ENCODE results near the gene SPTBN1.
"Not testable (repeated sequence)": the region's sequence is repeated elsewhere in the genome, so short reads cannot be mapped to it uniquely, and the experiment has no call there.

SPTBN1 gene

GRCh38 chr2:54513363-54513715 is 57.2 kb downstream of the SPTBN1 start:
- H3K4me1 Mint-ChIP-seq (ENCODE audit: low read depth), result peaks cover 2% of the 10 kb centered on the region
- no peak overlapping the region for H3K4me3 Mint-ChIP-seq
- peaks cover 6% of the 10 kb centered on the region for H3K27me3 Mint-ChIP-seq (ENCODE audit: low read depth)
- no peaks in the 10 kb centered on the region for H3K9me3 Mint-ChIP-seq
- no peak overlapping the region for H3K27ac Mint-ChIP-seq
- no peaks in the 10 kb centered on the region for H3K36me3 Mint-ChIP-seq (ENCODE audit: low read depth)

GRCh38 chr2:54514822-54515569 is 58.9 kb downstream of the SPTBN1 start:
- no peaks in the 10 kb centered on the region for H3K36me3 Mint-ChIP-seq (ENCODE audit: low read depth)
- H3K4me3 Mint-ChIP-seq, result no peak overlapping the region
- no peaks in the 10 kb centered on the region for H3K9me3 Mint-ChIP-seq
- H3K27me3 Mint-ChIP-seq (ENCODE audit: low read depth), result peaks cover 17% of the 10 kb centered on the region
- H3K4me1 Mint-ChIP-seq (ENCODE audit: low read depth), result peaks cover 2% of the 10 kb centered on the region
- no peak overlapping the region for H3K27ac Mint-ChIP-seq

- Mint-ChIP-seq H3K27me3 (ENCODE audit: low read depth) (peaks cover 31% of the 10 kb centered on the region), H3K4me3 (no peak overlapping the region), H3K4me1 (ENCODE audit: low read depth) (peaks cover 2% of the 10 kb centered on the region), H3K9me3 (no peaks in the 10 kb centered on the region), H3K27ac (no peak overlapping the region), H3K36me3 (ENCODE audit: low read depth) (no peaks in the 10 kb centered on the region)
These were observed 60.7 kb downstream of the SPTBN1 start for GRCh38 chr2:54516842-54517241.

- peaks cover 31% of the 10 kb centered on the region for H3K27me3 Mint-ChIP-seq (ENCODE audit: low read depth)
- not testable (repeated sequence) for H3K4me1 Mint-ChIP-seq (ENCODE audit: low read depth); H3K4me3 Mint-ChIP-seq; H3K9me3 Mint-ChIP-seq; H3K36me3 Mint-ChIP-seq (ENCODE audit: low read depth); H3K27ac Mint-ChIP-seq
These were observed 61.9 kb downstream of the SPTBN1 start for GRCh38 chr2:54518016-54518415.

- H3K27me3 Mint-ChIP-seq (ENCODE audit: low read depth), result peaks cover 31% of the 10 kb centered on the region
- H3K4me1 Mint-ChIP-seq (ENCODE audit: low read depth), result peaks cover 6% of the 10 kb centered on the region
- H3K9me3 Mint-ChIP-seq, result no peaks in the 10 kb centered on the region
- H3K4me3 Mint-ChIP-seq, result no peak overlapping the region
- no peak overlapping the region for H3K27ac Mint-ChIP-seq
- no peaks in the 10 kb centered on the region for H3K36me3 Mint-ChIP-seq (ENCODE audit: low read depth)
These were observed 62.3 kb downstream of the SPTBN1 start for GRCh38 chr2:54518430-54518829.

- Mint-ChIP-seq H3K27me3 (ENCODE audit: low read depth) (peaks cover 31% of the 10 kb centered on the region), H3K9me3 (no peaks in the 10 kb centered on the region), H3K36me3 (ENCODE audit: low read depth) (no peaks in the 10 kb centered on the region), H3K4me3 (no peak overlapping the region), H3K27ac (no peak overlapping the region), H3K4me1 (ENCODE audit: low read depth) (peaks cover 17% of the 10 kb centered on the region)
These were observed 63.8 kb downstream of the SPTBN1 start for GRCh38 chr2:54519841-54520459.

- Mint-ChIP-seq H3K27ac (no peak overlapping the region), H3K9me3 (no peaks in the 10 kb centered on the region), H3K27me3 (ENCODE audit: low read depth) (peaks cover 31% of the 10 kb centered on the region), H3K4me1 (ENCODE audit: low read depth) (peaks cover 17% of the 10 kb centered on the region), H3K4me3 (no peak overlapping the region), H3K36me3 (ENCODE audit: low read depth) (no peaks in the 10 kb centered on the region)
These were observed 64.6 kb downstream of the SPTBN1 start for GRCh38 chr2:54520687-54521086.

- Mint-ChIP-seq H3K36me3 (ENCODE audit: low read depth) (no peaks in the 10 kb centered on the region), H3K4me3 (peak overlapping the region; percentile 2), H3K9me3 (no peaks in the 10 kb centered on the region), H3K27ac (no peak overlapping the region), H3K27me3 (ENCODE audit: low read depth) (peaks cover 25% of the 10 kb centered on the region), H3K4me1 (ENCODE audit: low read depth) (peaks cover 19% of the 10 kb centered on the region)
These were observed 66.6 kb downstream of the SPTBN1 start for GRCh38 chr2:54522624-54523281.

- Mint-ChIP-seq H3K9me3 (no peaks in the 10 kb centered on the region), H3K27me3 (ENCODE audit: low read depth) (peaks cover 25% of the 10 kb centered on the region), H3K4me1 (ENCODE audit: low read depth) (peaks cover 19% of the 10 kb centered on the region), H3K36me3 (ENCODE audit: low read depth) (no peaks in the 10 kb centered on the region), H3K4me3 (no peak overlapping the region), H3K27ac (no peak overlapping the region)
These were observed 67.3 kb downstream of the SPTBN1 start for GRCh38 chr2:54523324-54523959.

- H3K4me3 Mint-ChIP-seq, result no peak overlapping the region
- peaks cover 22% of the 10 kb centered on the region for H3K4me1 Mint-ChIP-seq (ENCODE audit: low read depth)
- H3K36me3 Mint-ChIP-seq (ENCODE audit: low read depth), result no peaks in the 10 kb centered on the region
- H3K27me3 Mint-ChIP-seq (ENCODE audit: low read depth), result peaks cover 20% of the 10 kb centered on the region
- no peaks in the 10 kb centered on the region for H3K9me3 Mint-ChIP-seq
- H3K27ac Mint-ChIP-seq, result no peak overlapping the region
These were observed 68.3 kb downstream of the SPTBN1 start for GRCh38 chr2:54524226-54524991.

- Mint-ChIP-seq H3K27ac (no peak overlapping the region), H3K27me3 (ENCODE audit: low read depth) (peaks cover 11% of the 10 kb centered on the region), H3K4me1 (ENCODE audit: low read depth) (peaks cover 26% of the 10 kb centered on the region), H3K4me3 (no peak overlapping the region), H3K36me3 (ENCODE audit: low read depth) (no peaks in the 10 kb centered on the region), H3K9me3 (no peaks in the 10 kb centered on the region)
These were observed 69.2 kb downstream of the SPTBN1 start for GRCh38 chr2:54525321-54525720.

GRCh38 chr2:54526226-54526879 is 70.2 kb downstream of the SPTBN1 start:
- no peak overlapping the region for H3K27ac Mint-ChIP-seq

GRCh38 chr2:54528311-54528955 is 72.3 kb downstream of the SPTBN1 start:
- Mint-ChIP-seq H3K27ac (no peak overlapping the region), H3K4me1 (ENCODE audit: low read depth) (peaks cover 25% of the 10 kb centered on the region), H3K9me3 (no peaks in the 10 kb centered on the region)

More at GRCh38 chr2:54526226-54526879, 70.2 kb downstream of the SPTBN1 start:
- Mint-ChIP-seq H3K4me3 (no peak overlapping the region), H3K4me1 (ENCODE audit: low read depth) (peaks cover 26% of the 10 kb centered on the region), H3K36me3 (ENCODE audit: low read depth) (no peaks in the 10 kb centered on the region), H3K27me3 (ENCODE audit: low read depth) (peaks cover under 1% of the 10 kb centered on the region), H3K9me3 (no peaks in the 10 kb centered on the region)

More at GRCh38 chr2:54528311-54528955, 72.3 kb downstream of the SPTBN1 start:
- H3K36me3 Mint-ChIP-seq (ENCODE audit: low read depth), result no peaks in the 10 kb centered on the region
- peaks cover 6% of the 10 kb centered on the region for H3K27me3 Mint-ChIP-seq (ENCODE audit: low read depth)
- no peak overlapping the region for H3K4me3 Mint-ChIP-seq

Data from T-helper 1 cell treated with Interleukin-12 subunit alpha and Interleukin-12 subunit beta and Interleukin-4 antibody, amounts not matched to agents 30 μg/mL and 1 μg/mL, for 36 hours (primary cell).